Mammary epithelial cell (primary cell): ENCODE measurements around the gene PTPN11.

Experiments used
- EZH2 ChIP-seq: IDR thresholded peaks from 2 replicates; pipeline ENCODE4 v1.6.1; 2012; ENCODE audit warnings: low read length, inconsistent platforms, borderline replicate concordance
- TF ChIP-seq, protein P1 (sequence below), 2 donors: IDR thresholded peaks in 1 of 2; conservative IDR thresholded peaks in 1 of 2; 2 replicates each; pipeline ENCODE4 v1.5.1; 2011 to 2012; ENCODE audit warnings: inconsistent platforms in 2 of 2, low read length in 2 of 2, mild to moderate bottlenecking in 2 of 2, control low read depth in 1 of 2, low read depth in 1 of 2; ENCODE audit not compliant: insufficient read depth in 1 of 2; ENCODE audit errors: extremely low read depth in 1 of 2

DNA sequence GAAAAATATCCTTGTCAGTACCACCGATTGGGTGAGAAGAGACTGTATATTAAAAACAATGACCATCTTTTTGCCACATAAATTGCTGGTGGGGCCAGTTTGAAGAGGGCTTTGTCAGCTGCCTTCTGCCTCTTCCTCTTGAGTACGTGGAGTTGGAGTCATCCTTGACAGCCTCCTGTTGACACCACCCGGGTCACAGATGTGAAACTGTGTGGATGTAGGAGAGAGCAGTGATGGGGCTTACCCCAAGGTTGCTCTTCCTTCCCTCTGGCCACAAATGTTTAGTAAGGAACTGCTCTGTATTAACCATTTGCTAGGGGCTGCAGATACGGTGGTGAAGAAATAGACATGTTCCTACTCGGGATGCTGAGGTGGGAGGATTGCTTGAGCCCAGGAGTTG is 12.2 kb downstream of the PTPN11 start:
- TF ChIP-seq, protein P1, sequence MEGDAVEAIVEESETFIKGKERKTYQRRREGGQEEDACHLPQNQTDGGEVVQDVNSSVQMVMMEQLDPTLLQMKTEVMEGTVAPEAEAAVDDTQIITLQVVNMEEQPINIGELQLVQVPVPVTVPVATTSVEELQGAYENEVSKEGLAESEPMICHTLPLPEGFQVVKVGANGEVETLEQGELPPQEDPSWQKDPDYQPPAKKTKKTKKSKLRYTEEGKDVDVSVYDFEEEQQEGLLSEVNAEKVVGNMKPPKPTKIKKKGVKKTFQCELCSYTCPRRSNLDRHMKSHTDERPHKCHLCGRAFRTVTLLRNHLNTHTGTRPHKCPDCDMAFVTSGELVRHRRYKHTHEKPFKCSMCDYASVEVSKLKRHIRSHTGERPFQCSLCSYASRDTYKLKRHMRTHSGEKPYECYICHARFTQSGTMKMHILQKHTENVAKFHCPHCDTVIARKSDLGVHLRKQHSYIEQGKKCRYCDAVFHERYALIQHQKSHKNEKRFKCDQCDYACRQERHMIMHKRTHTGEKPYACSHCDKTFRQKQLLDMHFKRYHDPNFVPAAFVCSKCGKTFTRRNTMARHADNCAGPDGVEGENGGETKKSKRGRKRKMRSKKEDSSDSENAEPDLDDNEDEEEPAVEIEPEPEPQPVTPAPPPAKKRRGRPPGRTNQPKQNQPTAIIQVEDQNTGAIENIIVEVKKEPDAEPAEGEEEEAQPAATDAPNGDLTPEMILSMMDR (conservative IDR thresholded peaks at IDR 0.05 in 1 of 2, IDR thresholded peaks at IDR 0.05 in 1 of 2; ENCODE audit: extremely low read depth in 1 of 2, insufficient read depth in 1 of 2, low read depth in 1 of 2, low read length in 2 of 2), result no peak
- no peak for TF ChIP-seq EZH2
